ENCODE data around the gene MKKS. TPM values are rescaled to one million over a fixed set of nuclear protein-coding genes. Genes with fewer than 3 reads are reported as not detected.

Gene MKKS
- polyA plus RNA-seq, 1 donor (not counting 4 experiments of a cell fraction or from before 2014, with no cell fraction given), result 24.8 TPM

- H3K79me2 ChIP-seq (ENCODE audit: control insufficient read depth, insufficient read depth, low read length), result peaks cover 26% of the 10 kb centered on the region
- no peaks in the 10 kb centered on the region for H3K27me3 ChIP-seq (ENCODE audit: control insufficient read depth, extremely low read depth, insufficient read depth, low read length)
- H3K36me3 ChIP-seq (ENCODE audit: control insufficient read depth in 2 of 2, extremely low read depth in 1 of 2, insufficient read depth in 2 of 2, low read length in 2 of 2), result peaks cover 5 to 17% of the 10 kb centered on the region in 2 experiments
- H3K4me3 ChIP-seq (ENCODE audit: control insufficient read depth in 2 of 3, extremely low read depth in 1 of 3, insufficient read depth in 2 of 3, low read depth in 1 of 3, low read length in 3 of 3), result peak overlapping the region in 2 of 3 experiments; percentile 36 to 44
- H4K20me1 ChIP-seq (ENCODE audit: control insufficient read depth, extremely low read depth, insufficient read depth, low read length), result no peaks in the 10 kb centered on the region
- peak overlapping the region; percentile 77 for H3K4me2 ChIP-seq (ENCODE audit: control insufficient read depth, extremely low read depth, insufficient read depth, low read depth, low read length)
- no peaks in the 10 kb centered on the region for H3K9me3 ChIP-seq (ENCODE audit: control insufficient read depth, low read depth, low read length)
- dilution Hi-C loops (cut with MboI; ENCODE audit: extremely low pct_ligation_motif_present, low sequenced_read_pairs), result no loop called here
- DNase-seq (ENCODE audit: low read depth, low spot score) (peak; percentile 62), FAIRE-seq (peak; percentile 88)
- TF ChIP-seq, protein P1, sequence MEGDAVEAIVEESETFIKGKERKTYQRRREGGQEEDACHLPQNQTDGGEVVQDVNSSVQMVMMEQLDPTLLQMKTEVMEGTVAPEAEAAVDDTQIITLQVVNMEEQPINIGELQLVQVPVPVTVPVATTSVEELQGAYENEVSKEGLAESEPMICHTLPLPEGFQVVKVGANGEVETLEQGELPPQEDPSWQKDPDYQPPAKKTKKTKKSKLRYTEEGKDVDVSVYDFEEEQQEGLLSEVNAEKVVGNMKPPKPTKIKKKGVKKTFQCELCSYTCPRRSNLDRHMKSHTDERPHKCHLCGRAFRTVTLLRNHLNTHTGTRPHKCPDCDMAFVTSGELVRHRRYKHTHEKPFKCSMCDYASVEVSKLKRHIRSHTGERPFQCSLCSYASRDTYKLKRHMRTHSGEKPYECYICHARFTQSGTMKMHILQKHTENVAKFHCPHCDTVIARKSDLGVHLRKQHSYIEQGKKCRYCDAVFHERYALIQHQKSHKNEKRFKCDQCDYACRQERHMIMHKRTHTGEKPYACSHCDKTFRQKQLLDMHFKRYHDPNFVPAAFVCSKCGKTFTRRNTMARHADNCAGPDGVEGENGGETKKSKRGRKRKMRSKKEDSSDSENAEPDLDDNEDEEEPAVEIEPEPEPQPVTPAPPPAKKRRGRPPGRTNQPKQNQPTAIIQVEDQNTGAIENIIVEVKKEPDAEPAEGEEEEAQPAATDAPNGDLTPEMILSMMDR (optimal IDR thresholded peaks at IDR 0.05 in 1 of 3, IDR thresholded peaks at IDR 0.05 in 1 of 3, conservative IDR thresholded peaks at IDR 0.05 in 1 of 3; ENCODE audit: extremely low read depth in 1 of 3, insufficient read depth in 2 of 3, low read length in 3 of 3), result no peak
- TF ChIP-seq EZH2 (IDR thresholded peaks at IDR 0.05; ENCODE audit: low read length), result no peak
- H2AFZ ChIP-seq (ENCODE audit: control insufficient read depth, low read length), result peak overlapping the region; percentile 2
- H3K9ac ChIP-seq (ENCODE audit: control insufficient read depth, extremely low read depth, insufficient read depth, low read length), result peak overlapping the region; percentile 51
- H3K27ac ChIP-seq (ENCODE audit: control insufficient read depth, insufficient read depth, low read length), result peak overlapping the region; percentile 84
- no peaks in the 10 kb centered on the region for H3K9me1 ChIP-seq (ENCODE audit: control insufficient read depth, extremely low read depth, insufficient read depth, low read length)
- H3K4me1 ChIP-seq (ENCODE audit: control insufficient read depth, extremely low read depth, insufficient read depth, low read length), result peaks cover 38% of the 10 kb centered on the region
Measured at GRCh38 chr20:10415013-10415650, 18.9 kb downstream of the MKKS start.

- DNase-seq (ENCODE audit: low read depth, low spot score) (no peak), FAIRE-seq (no peak)
- Histone ChIP-seq H4K20me1 (ENCODE audit: control insufficient read depth, extremely low read depth, insufficient read depth, low read length) (no peaks in the 10 kb centered on the region), H3K4me3 (ENCODE audit: control insufficient read depth in 2 of 3, extremely low read depth in 1 of 3, insufficient read depth in 2 of 3, low read depth in 1 of 3, low read length in 3 of 3) (no peak overlapping the region), H3K9me1 (ENCODE audit: control insufficient read depth, extremely low read depth, insufficient read depth, low read length) (no peaks in the 10 kb centered on the region), H2AFZ (ENCODE audit: control insufficient read depth, low read length) (no peak overlapping the region), H3K9me3 (ENCODE audit: control insufficient read depth, low read depth, low read length) (no peaks in the 10 kb centered on the region), H3K27ac (ENCODE audit: control insufficient read depth, insufficient read depth, low read length) (no peak overlapping the region), H3K36me3 (ENCODE audit: control insufficient read depth in 2 of 2, extremely low read depth in 1 of 2, insufficient read depth in 2 of 2, low read length in 2 of 2) (peaks cover 5 to 15% of the 10 kb centered on the region in 2 experiments), H3K4me2 (ENCODE audit: control insufficient read depth, extremely low read depth, insufficient read depth, low read depth, low read length) (no peak overlapping the region), H3K79me2 (ENCODE audit: control insufficient read depth, insufficient read depth, low read length) (peaks cover 17% of the 10 kb centered on the region), H3K27me3 (ENCODE audit: control insufficient read depth, extremely low read depth, insufficient read depth, low read length) (no peaks in the 10 kb centered on the region), H3K4me1 (ENCODE audit: control insufficient read depth, extremely low read depth, insufficient read depth, low read length) (peaks cover 28% of the 10 kb centered on the region), H3K9ac (ENCODE audit: control insufficient read depth, extremely low read depth, insufficient read depth, low read length) (no peak overlapping the region)
- TF ChIP-seq, protein P1 (optimal IDR thresholded peaks at IDR 0.05 in 1 of 3, IDR thresholded peaks at IDR 0.05 in 1 of 3, conservative IDR thresholded peaks at IDR 0.05 in 1 of 3; ENCODE audit: extremely low read depth in 1 of 3, insufficient read depth in 2 of 3, low read length in 3 of 3), result peak in 1 of 3 experiments; percentile 15
- TF ChIP-seq EZH2 (IDR thresholded peaks at IDR 0.05; ENCODE audit: low read length), result no peak
- dilution Hi-C loops (cut with MboI; ENCODE audit: extremely low pct_ligation_motif_present, low sequenced_read_pairs), result no loop called here
Measured at GRCh38 chr20:10412591-10413408, 21.2 kb downstream of the MKKS start.
